Lower leg skin (tissue), 3 donors: ENCODE measurements around the gene BCL2.

Experiments
- POLR2A ChIP-seq, 2 donors: fragments of 450-650 bp; IDR thresholded peaks; one replicate each; pipeline ENCODE4 v1.6.1; 2016 to 2017; ENCODE audit warnings: antibody characterized with exemption in 2 of 2, mild to moderate bottlenecking in 1 of 2, moderate library complexity in 1 of 2
- TF ChIP-seq, protein P1 (sequence below), 3 donors: fragments of 450-650 bp; IDR thresholded peaks; one replicate each; pipeline ENCODE4 v1.5.1; 2016; ENCODE audit warnings: antibody characterized with exemption in 3 of 3, mild to moderate bottlenecking in 3 of 3, moderate library complexity in 2 of 3

DNA sequence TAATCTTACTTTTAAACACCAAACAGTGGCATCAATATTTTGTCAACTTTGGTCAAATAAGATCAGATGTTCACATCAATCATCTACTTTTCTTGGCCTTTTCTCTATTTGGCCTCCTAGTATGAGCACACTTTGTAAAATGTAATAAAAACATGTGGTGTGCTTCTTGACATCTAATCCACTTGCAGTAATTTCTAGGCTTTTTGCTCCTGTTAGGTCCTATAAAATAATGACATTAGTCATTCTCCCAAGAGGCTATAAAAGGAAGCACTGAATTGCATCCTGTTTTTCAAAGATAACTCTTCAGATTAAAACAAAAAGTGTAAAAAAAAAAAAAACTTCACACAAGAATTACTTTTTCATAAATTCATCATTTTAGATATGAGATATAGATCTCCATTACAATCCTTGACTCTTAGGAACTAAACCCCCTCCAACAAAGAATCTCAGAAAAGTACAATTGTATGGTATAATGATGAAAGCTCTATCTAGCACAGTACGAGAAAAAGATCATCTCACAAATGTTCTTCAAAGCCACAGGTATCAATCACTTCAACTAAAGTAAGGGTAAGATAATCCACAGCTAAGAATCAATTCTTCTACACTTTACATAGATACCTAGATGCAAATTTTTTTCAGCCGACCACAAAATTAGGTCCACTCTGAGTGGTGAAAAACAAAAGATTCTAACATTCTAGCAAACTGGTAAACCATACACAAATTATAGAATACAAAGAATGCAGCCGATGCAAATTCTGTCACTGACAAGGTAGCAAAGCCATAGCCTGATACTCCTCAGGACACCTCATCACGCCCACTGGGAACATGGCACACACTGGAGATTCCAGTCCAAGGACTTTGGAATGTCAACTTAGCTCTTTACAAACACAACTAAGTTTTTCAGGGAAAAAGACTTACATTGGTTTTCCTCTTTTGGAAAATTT, 2.7 kb downstream of the BCL2 start:
- TF ChIP-seq, protein P1, sequence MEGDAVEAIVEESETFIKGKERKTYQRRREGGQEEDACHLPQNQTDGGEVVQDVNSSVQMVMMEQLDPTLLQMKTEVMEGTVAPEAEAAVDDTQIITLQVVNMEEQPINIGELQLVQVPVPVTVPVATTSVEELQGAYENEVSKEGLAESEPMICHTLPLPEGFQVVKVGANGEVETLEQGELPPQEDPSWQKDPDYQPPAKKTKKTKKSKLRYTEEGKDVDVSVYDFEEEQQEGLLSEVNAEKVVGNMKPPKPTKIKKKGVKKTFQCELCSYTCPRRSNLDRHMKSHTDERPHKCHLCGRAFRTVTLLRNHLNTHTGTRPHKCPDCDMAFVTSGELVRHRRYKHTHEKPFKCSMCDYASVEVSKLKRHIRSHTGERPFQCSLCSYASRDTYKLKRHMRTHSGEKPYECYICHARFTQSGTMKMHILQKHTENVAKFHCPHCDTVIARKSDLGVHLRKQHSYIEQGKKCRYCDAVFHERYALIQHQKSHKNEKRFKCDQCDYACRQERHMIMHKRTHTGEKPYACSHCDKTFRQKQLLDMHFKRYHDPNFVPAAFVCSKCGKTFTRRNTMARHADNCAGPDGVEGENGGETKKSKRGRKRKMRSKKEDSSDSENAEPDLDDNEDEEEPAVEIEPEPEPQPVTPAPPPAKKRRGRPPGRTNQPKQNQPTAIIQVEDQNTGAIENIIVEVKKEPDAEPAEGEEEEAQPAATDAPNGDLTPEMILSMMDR (IDR thresholded peaks at IDR 0.05) = no peak
- no peak for TF ChIP-seq POLR2A (IDR thresholded peaks at IDR 0.05)
